Liver (tissue), 3 donors: ENCODE results near the gene KCNK16.

Source experiments
- FOXA2 ChIP-seq: IDR thresholded peaks from 2 replicates; pipeline ENCODE4 v1.6.1; 2016; ENCODE audit warnings: antibody characterized with exemption
- GABPA ChIP-seq, 2 donors: IDR thresholded peaks in 1 of 2; conservative IDR thresholded peaks in 1 of 2; 2 replicates each; pipeline ENCODE4 v1.6.1; 2016; ENCODE audit warnings: antibody characterized with exemption in 2 of 2, mild to moderate bottlenecking in 1 of 2, moderate library complexity in 1 of 2
- JUND ChIP-seq, 2 donors: IDR thresholded peaks; 2 replicates each; pipeline ENCODE4 v1.6.1; 2016; ENCODE audit warnings: antibody characterized with exemption in 2 of 2
- RAD21 ChIP-seq, 2 donors: IDR thresholded peaks; 2 replicates each; pipeline ENCODE4 v1.6.1; 2016; ENCODE audit warnings: antibody characterized with exemption in 2 of 2, mild to moderate bottlenecking in 2 of 2
- SP1 ChIP-seq: IDR thresholded peaks from 2 replicates; pipeline ENCODE4 v1.6.1; 2018; ENCODE audit warnings: antibody characterized with exemption, mild to moderate bottlenecking
- TAF1 ChIP-seq: conservative IDR thresholded peaks from 2 replicates; pipeline ENCODE4 v1.6.1; 2016; ENCODE audit warnings: antibody characterized with exemption, mild to moderate bottlenecking
- YY1 ChIP-seq: IDR thresholded peaks from 2 replicates; pipeline ENCODE4 v1.6.1; 2016; ENCODE audit warnings: antibody characterized with exemption, mild to moderate bottlenecking
- TF ChIP-seq, protein P1 (sequence below): IDR thresholded peaks from 2 replicates; pipeline ENCODE4 v1.6.1; 2016; ENCODE audit warnings: antibody characterized with exemption
- TF ChIP-seq, protein P2 (sequence below): fragments of 150-350 bp; IDR thresholded peaks from 2 replicates; pipeline ENCODE4 v1.5.1; 2017; ENCODE audit warnings: improper control_type of control experiment, low read depth, low read length; ENCODE audit not compliant: missing input control
- TF ChIP-seq, protein P3 (sequence below): IDR thresholded peaks from 2 replicates; pipeline ENCODE4 v1.6.1; 2016; ENCODE audit warnings: antibody characterized with exemption
- TF ChIP-seq, protein P4 (sequence below): IDR thresholded peaks from 2 replicates; pipeline ENCODE4 v1.6.1; 2016; ENCODE audit warnings: antibody characterized with exemption, mild to moderate bottlenecking
- TF ChIP-seq, protein P5 (sequence below): IDR thresholded peaks from 2 replicates; pipeline ENCODE4 v1.6.1; 2016; ENCODE audit warnings: antibody characterized with exemption
- donor health status: healthy.
- donor health status: healthy.

DNA sequence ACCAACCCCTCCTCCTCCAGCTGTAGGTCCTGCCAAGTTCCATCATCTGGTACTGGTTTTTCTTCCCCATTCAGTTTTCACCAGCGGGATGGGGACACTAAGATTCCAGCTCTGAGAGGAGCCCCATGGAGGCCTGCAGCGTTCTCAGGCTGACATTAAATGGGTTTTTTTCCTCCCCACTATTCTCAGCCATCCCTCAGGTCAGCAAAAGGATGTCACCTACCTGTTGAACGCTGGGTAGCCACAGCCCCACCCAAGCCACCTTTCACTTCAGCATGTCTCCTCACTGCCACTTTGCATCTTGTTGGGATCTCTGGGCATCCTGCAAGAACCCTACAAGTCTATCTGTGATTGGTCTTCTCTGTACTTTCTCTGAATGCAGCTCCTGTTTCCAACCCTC lies 15.0 kb downstream of the KCNK16 start:
- TF ChIP-seq, protein P1, sequence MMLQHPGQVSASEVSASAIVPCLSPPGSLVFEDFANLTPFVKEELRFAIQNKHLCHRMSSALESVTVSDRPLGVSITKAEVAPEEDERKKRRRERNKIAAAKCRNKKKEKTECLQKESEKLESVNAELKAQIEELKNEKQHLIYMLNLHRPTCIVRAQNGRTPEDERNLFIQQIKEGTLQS, result no peak
- TF ChIP-seq, protein P2, sequence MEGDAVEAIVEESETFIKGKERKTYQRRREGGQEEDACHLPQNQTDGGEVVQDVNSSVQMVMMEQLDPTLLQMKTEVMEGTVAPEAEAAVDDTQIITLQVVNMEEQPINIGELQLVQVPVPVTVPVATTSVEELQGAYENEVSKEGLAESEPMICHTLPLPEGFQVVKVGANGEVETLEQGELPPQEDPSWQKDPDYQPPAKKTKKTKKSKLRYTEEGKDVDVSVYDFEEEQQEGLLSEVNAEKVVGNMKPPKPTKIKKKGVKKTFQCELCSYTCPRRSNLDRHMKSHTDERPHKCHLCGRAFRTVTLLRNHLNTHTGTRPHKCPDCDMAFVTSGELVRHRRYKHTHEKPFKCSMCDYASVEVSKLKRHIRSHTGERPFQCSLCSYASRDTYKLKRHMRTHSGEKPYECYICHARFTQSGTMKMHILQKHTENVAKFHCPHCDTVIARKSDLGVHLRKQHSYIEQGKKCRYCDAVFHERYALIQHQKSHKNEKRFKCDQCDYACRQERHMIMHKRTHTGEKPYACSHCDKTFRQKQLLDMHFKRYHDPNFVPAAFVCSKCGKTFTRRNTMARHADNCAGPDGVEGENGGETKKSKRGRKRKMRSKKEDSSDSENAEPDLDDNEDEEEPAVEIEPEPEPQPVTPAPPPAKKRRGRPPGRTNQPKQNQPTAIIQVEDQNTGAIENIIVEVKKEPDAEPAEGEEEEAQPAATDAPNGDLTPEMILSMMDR, result no peak
- TF ChIP-seq, protein P3, sequence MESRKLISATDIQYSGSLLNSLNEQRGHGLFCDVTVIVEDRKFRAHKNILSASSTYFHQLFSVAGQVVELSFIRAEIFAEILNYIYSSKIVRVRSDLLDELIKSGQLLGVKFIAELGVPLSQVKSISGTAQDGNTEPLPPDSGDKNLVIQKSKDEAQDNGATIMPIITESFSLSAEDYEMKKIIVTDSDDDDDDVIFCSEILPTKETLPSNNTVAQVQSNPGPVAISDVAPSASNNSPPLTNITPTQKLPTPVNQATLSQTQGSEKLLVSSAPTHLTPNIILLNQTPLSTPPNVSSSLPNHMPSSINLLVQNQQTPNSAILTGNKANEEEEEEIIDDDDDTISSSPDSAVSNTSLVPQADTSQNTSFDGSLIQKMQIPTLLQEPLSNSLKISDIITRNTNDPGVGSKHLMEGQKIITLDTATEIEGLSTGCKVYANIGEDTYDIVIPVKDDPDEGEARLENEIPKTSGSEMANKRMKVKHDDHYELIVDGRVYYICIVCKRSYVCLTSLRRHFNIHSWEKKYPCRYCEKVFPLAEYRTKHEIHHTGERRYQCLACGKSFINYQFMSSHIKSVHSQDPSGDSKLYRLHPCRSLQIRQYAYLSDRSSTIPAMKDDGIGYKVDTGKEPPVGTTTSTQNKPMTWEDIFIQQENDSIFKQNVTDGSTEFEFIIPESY, result no peak
- TF ChIP-seq SP1 (no peak), GABPA (IDR thresholded peaks at IDR 0.05 in 1 of 2, conservative IDR thresholded peaks at IDR 0.05 in 1 of 2) (no peak), RAD21 (IDR thresholded peaks at IDR 0.05) (no peak), FOXA2 (no peak), TAF1 (no peak), YY1 (no peak), JUND (IDR thresholded peaks at IDR 0.05) (no peak)
- TF ChIP-seq, protein P4, sequence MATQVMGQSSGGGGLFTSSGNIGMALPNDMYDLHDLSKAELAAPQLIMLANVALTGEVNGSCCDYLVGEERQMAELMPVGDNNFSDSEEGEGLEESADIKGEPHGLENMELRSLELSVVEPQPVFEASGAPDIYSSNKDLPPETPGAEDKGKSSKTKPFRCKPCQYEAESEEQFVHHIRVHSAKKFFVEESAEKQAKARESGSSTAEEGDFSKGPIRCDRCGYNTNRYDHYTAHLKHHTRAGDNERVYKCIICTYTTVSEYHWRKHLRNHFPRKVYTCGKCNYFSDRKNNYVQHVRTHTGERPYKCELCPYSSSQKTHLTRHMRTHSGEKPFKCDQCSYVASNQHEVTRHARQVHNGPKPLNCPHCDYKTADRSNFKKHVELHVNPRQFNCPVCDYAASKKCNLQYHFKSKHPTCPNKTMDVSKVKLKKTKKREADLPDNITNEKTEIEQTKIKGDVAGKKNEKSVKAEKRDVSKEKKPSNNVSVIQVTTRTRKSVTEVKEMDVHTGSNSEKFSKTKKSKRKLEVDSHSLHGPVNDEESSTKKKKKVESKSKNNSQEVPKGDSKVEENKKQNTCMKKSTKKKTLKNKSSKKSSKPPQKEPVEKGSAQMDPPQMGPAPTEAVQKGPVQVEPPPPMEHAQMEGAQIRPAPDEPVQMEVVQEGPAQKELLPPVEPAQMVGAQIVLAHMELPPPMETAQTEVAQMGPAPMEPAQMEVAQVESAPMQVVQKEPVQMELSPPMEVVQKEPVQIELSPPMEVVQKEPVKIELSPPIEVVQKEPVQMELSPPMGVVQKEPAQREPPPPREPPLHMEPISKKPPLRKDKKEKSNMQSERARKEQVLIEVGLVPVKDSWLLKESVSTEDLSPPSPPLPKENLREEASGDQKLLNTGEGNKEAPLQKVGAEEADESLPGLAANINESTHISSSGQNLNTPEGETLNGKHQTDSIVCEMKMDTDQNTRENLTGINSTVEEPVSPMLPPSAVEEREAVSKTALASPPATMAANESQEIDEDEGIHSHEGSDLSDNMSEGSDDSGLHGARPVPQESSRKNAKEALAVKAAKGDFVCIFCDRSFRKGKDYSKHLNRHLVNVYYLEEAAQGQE, result no peak
- TF ChIP-seq, protein P5, sequence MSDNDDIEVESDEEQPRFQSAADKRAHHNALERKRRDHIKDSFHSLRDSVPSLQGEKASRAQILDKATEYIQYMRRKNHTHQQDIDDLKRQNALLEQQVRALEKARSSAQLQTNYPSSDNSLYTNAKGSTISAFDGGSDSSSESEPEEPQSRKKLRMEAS, result no peak
